Islet precursor cell (in vitro differentiated cells): ENCODE measurements around the gene SLC1A2.

Experiments used
- DNase-seq: peaks from one replicate; pipeline ENCODE4 v3.0.0-alpha.2; 2018

The SLC1A2 gene

GRCh38 chr11:35347921-35348331 lies 71.4 kb downstream of the SLC1A2 start:
- DNase-seq, result peak; percentile 63

- no peak for DNase-seq
Measured at GRCh38 chr11:35347173-35347878, 72.0 kb downstream of the SLC1A2 start.

DNA sequence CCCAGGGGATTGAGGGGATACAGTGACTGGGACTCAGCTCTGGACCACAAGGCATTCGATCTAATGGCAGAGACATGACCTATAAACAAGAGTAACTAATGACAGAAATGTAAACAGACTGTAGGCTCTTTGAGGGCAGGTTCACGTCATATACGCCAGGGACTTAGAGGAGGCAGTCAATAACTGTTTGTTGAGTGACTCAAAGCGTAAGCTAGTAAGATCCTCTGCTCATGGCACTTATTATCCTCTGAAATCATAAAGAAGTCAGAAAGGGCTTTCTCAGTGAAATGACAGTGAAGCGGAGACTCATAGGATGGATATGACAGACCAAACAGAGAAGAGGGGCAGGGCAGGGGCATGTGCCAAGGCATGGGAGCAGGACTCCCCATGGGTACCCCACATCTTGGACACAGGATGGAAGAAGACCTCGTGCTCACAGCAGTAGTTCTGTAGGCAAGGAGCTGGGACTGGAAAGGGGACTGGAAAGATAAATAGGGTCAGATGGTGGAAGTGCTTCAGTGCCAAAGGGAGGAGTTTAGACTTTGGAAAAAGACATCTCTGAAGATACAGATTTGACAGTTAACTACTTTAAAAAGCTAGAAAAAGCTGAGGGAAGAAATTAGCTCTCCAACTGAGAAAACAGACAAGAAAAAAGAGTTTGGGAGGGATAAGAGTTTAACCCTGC lies 72.7 kb downstream of the SLC1A2 start:
- no peak for DNase-seq

DNA sequence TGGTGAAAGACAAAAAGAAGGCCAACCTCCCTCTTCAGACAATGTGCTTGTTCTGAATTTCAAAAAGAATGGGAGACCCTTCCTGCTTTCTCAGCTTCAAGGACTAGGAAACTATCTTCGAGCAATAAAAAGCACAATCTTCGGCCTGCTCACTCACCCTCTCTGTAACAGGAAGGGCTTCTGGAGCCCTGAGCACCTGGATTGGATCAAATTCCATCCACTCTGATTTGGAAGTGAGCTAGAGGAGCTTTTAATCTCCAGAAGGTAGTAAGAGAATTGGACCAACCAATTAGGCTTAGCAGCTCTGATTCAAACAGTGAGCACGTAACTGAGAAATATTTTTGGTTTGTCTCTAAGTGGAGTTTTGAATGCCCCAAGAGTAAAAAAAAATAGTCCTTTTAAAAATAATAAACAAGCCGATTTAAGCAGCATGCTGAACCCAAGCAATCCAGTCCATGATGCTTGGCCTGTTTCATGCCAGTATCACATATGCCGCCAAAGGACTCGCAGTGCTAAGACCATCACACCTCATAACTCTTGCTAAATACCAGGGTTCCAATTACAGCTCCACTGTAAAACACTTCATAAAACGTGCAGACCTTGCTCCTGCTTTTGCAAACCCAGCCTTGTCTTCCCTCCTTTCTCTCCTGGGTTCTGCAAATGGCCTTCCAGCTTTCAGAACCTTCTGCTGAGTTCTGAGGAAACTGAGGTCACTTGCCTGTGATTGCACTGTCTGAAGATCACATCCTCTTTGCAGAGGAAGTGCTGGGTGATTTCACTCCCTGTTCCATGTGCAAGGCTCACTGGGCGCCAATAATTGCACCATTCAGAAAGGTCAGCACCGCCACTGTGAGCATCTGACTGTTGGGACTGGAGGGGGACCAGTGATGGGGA lies 74.4 kb downstream of the SLC1A2 start:
- peak; percentile 58 for DNase-seq

GRCh38 chr11:35343033-35343598 lies 76.2 kb downstream of the SLC1A2 start:
- DNase-seq, result no peak

- DNase-seq, result no peak
Measured at GRCh38 chr11:35340715-35341114, 78.6 kb downstream of the SLC1A2 start.

DNA sequence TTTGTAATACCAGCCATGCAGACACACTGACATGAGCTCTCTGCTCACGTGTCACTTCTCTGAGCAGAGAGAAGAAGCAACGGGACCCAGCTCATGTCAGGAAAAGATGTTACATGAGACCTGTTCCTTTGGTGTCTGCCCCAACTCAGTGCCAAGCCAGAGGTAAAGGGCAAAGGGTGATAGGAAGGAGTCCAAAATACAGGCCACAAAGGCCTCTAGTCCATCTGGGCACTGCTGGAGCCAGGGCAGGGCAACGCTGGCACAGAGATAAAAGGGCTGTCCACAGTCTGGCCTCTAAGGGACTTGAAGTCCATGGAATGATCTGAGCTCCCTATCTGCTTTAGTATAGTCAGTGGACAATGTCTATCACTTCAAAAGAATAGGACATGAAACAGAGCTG lies 79.3 kb downstream of the SLC1A2 start:
- no peak for DNase-seq

DNA sequence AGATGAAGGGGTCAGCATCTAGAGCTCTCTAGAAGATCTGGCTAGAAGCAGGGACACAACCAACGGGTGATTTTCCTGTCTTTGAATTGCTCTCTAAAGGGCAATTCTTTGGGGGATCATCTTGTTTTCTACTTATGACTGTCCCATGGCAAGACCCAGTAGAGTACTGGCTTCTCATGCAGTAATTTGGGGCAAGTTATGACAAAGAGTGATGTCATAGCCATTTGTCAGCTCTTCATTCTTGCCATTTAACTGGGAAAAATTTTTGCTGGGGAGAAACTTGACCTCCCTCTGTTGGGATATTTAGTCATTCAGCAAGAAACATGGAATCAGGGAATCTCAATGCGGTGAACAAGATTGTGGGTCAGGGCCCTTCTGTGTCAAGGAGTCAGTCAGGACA lies 80.4 kb downstream of the SLC1A2 start:
- no peak for DNase-seq

- no peak for DNase-seq
Measured at GRCh38 chr11:35337914-35338305, 81.4 kb downstream of the SLC1A2 start.

DNA sequence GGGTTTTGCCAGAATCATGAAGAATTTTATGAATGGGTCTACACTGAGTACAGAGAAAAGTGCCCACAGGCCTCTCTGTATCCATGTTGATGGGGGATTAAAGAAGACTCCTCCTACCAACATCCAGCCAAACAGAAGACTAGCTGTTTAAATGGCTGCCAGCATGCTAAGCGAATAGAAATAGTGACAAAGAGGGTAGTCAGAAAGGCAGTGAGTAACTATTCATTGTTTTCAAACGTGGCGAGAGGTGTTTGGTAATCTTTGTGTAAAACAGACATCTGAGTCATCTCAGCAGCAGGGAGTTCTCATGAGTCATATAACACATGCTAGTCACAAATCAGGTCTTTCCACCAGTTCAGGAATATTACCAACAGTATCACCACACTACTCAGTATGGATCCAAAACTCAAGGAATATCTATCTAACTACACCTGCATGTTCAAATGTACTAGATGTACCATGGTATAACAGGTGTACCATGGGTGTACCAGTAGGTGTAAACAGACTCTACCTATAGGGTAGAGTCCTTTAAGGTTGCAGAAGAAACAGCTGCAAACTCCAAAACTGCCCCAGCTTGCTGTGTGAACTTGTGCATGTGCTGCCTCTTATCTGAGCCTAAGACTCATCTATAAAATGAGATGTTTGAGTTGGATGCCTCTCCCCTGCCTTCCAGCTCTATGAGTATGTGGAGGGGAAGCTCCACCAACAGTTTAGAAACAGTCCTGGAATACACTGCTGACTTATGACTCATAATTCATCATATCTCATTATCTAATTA lies 82.0 kb downstream of the SLC1A2 start:
- peak; percentile 82 for DNase-seq

GRCh38 chr11:35336726-35337125 lies 82.6 kb downstream of the SLC1A2 start:
- DNase-seq, result no peak

DNA sequence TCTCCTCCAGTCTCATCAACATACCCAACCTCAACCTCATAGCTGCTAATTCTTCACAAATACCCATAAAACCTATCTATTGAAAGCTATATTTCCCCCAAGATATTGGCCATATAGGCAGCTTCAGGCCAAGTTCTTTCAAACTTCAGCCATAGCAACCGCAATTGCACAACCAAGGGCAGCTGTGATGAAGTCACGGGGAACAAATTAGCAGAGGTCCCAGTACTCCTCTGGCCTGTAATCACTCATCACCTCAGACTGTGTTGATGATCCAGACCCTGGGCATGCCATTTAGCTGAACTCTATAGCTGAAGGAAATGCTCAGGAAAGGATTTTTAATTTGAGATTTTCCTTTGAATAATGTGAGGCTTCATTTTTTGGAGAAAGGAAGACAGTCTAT lies 84.1 kb downstream of the SLC1A2 start:
- no peak for DNase-seq

DNA sequence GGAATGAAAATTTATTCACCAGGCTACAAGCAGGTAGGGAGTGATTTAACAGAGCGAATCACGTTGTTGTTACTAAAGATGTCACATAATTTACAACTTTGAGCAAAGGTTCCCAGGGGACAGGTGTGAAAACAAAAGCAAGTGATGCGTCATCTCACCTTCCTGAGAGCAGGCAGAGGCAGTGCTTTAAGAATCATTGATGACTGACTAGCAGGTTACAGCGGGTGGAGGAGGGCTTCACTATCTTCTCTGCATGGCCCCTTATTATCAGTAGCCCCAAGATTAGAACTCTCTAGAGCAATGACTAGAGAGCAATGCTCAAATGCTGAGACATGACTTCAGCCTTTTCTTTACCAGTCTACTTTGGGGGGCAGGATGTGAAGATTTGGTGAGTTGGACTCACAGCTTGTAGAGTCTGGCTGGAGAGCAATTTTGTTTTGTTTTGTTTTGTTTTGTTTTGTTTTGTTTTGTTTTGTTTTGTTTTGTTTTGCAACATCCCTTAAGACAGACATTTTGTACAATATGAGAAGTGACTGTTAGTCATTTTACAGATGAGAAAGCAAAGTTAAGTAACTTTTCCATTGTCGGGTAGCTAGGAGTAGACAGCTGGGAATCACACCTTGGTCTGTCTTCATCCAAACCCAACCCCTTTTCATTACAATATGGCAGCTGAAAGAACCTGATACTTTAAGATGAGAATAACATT lies 84.8 kb downstream of the SLC1A2 start:
- no peak for DNase-seq

GRCh38 chr11:35332524-35332923 lies 86.8 kb downstream of the SLC1A2 start:
- no peak for DNase-seq

- no peak for DNase-seq
Measured at GRCh38 chr11:35330931-35331330, 88.4 kb downstream of the SLC1A2 start.

DNA sequence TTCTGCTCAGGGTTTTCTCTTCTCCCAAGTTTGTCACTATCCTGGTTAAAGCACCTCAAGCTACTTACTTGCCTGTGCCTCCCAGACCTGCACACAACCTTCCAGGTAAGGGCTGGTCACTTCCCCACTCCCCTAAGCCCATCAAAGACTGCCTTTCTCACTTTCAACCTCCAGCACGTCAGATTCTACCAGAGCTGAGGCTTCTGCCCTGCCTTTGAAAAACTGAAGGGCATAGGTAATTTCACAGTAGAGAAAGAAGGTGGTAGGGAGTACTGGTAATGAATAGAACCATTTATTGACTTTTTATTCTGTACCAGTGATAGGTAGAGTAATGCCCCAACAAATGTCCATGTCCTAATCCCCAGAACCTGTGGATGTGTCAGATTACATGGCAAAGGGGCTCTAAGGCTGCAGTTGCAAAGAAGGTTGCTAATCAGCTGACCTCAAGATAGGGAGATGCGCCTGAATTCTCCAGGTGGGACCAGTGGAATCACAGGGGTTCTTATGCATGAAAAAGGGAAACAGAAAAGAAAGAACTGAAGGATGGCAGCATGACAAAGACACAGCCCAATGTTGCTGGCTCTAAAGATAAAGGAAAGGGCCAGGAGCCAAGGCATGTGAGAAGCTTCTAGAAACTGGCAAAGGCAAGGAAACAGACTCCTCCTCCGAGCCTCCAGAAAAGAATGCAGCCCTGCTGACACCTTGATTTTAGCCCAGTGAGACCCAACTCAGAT lies 89.0 kb downstream of the SLC1A2 start:
- DNase-seq, result no peak

GRCh38 chr11:35327829-35328228 lies 91.5 kb downstream of the SLC1A2 start:
- no peak for DNase-seq

DNA sequence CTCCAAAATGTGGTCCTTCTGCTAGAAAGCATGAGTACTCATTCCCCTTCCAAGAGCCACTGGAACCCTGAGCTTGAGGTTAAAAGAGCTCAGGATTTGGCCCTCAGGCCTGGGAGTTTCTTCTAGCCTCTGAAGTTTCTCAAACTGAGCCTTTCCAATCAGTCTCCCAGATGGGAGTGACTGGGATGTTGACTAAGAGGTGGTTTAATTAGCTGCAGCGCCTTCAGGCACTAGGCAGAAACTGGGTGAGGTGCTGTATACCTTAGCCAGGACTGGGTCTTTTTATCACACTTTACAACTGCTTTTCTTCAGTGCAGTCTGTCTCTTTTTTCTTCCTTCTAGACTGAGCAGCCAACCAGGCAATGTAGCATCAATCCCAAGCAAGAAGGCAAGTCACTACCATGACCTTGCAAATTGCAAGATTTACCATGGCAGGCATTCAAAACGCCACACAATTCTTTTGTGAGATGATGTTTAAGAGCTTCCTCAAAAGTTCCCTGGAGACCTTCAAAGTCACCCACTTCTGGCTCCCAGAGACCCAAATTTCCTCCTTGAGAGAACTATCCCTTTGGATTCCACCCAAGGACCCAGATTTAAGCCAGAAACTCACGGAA lies 93.0 kb downstream of the SLC1A2 start:
- DNase-seq, result peak; percentile 60

DNA sequence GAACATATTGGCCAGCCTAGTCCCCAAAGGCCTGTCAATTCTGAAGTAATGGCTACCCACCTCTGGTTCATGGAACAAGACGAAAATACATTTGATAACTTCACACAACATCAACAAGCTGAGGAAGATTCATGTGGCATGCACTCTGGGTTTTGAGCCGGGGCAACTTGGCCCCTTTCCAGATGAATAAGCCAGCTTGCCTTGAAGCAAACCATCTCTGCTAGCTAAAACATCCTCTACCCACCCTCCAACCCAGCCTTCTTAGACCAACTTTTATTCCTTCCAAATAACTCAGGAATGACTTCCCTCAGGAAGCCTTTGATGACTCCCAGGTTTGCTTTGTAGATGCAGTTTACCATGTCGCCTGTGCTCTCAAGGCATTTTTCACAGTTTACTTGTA lies 94.4 kb downstream of the SLC1A2 start:
- no peak for DNase-seq

DNA sequence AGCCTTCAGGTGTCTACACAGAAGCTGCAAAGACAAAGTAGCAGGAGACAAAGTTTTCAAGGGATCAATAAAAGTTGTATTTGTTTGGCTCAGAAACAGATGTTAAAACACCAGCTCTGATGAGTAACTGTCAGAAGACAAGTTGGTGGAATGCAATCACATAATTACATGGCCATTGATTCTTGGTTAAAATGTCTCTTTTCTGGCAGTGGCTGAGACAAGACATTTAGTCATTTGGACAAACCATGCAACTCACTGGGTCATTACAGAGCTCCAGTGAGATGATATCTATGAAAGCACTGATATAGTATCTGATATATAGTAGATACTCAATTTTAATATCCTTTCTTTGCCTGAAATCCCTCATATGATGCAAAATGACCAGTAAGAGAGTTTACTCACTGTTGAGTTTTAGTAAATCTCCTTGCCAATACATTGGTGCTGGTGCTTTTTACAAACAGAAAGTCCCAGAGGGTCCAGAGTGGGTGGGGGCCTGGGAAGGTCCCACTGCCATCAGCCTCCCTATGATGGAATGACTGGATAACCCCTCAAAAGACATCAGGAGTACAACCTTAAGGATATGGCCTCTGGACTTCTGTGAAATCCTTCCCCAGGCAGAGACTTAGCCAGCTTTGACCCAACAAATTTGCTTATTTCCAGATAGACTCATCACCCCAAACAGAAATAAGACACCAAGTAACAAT lies 95.0 kb downstream of the SLC1A2 start:
- no peak for DNase-seq
